ENCODE data around the gene DUSP6. TPM values are rescaled to one million over a fixed set of nuclear protein-coding genes. Genes with fewer than 3 reads are reported as not detected.

The DUSP6 gene
- total and polyA plus RNA-seq, 4 donors, result 24.1 to 37.0 (median 35.3) TPM

- TF ChIP-seq, protein P1, sequence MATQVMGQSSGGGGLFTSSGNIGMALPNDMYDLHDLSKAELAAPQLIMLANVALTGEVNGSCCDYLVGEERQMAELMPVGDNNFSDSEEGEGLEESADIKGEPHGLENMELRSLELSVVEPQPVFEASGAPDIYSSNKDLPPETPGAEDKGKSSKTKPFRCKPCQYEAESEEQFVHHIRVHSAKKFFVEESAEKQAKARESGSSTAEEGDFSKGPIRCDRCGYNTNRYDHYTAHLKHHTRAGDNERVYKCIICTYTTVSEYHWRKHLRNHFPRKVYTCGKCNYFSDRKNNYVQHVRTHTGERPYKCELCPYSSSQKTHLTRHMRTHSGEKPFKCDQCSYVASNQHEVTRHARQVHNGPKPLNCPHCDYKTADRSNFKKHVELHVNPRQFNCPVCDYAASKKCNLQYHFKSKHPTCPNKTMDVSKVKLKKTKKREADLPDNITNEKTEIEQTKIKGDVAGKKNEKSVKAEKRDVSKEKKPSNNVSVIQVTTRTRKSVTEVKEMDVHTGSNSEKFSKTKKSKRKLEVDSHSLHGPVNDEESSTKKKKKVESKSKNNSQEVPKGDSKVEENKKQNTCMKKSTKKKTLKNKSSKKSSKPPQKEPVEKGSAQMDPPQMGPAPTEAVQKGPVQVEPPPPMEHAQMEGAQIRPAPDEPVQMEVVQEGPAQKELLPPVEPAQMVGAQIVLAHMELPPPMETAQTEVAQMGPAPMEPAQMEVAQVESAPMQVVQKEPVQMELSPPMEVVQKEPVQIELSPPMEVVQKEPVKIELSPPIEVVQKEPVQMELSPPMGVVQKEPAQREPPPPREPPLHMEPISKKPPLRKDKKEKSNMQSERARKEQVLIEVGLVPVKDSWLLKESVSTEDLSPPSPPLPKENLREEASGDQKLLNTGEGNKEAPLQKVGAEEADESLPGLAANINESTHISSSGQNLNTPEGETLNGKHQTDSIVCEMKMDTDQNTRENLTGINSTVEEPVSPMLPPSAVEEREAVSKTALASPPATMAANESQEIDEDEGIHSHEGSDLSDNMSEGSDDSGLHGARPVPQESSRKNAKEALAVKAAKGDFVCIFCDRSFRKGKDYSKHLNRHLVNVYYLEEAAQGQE (IDR thresholded peaks at IDR 0.05), result no peak
- TF ChIP-seq JUND (IDR thresholded peaks at IDR 0.05) (no peak), YY1 (IDR thresholded peaks at IDR 0.05) (no peak)
These were observed 31.6 kb downstream of the DUSP6 start (continued) for GRCh38 chr12:89320735-89321134.

DNA sequence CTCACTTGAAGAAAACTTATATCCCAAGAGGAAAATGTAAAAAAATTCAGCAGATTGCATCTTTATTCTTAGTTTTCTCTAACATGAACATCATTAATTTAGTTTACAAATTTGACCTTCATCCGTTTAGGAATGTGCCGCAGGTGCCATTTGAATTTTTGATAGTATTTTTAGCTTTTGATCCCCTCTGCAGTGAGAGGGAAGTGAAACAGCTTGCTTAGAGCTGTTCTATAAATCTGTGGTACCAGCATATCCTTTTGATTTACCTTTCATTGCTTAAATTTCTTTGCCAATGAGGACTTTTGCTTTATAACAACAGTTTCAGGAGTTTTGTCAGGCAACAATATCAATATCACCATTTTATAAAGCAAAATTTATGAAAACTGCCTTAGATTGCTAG, 32.7 kb downstream of the DUSP6 start:
- H3K4me1 ChIP-seq (ENCODE audit: control insufficient read depth in 4 of 4, insufficient read depth in 4 of 4, low read length in 3 of 4), result peaks cover 1 to 19% (median 13%) of the 10 kb centered on the region in 4 donors
- no peak overlapping the region for H3K4me3 ChIP-seq (ENCODE audit: low read depth in 1 of 3, low read length in 3 of 3)
- TF ChIP-seq, protein P2, sequence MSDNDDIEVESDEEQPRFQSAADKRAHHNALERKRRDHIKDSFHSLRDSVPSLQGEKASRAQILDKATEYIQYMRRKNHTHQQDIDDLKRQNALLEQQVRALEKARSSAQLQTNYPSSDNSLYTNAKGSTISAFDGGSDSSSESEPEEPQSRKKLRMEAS (IDR thresholded peaks at IDR 0.05), result no peak
- TF ChIP-seq TAF1 (conservative IDR thresholded peaks at IDR 0.05), result no peak
- TF ChIP-seq NR2F2 (IDR thresholded peaks at IDR 0.05), result no peak
- no peak for DNase-seq (ENCODE audit: low spot score)
- WGBS, result 86% methylated on average over 2 of the region's 2 CpGs
- H3K27ac ChIP-seq (ENCODE audit: low read depth in 1 of 2, low read length in 2 of 2), result no peak overlapping the region
- no peaks in the 10 kb centered on the region for H3K36me3 ChIP-seq (ENCODE audit: control insufficient read depth in 4 of 4, insufficient read depth in 3 of 4, low read depth in 1 of 4, low read length in 3 of 4)
- no peaks in the 10 kb centered on the region for H3K9me3 ChIP-seq (ENCODE audit: control insufficient read depth in 4 of 4, low read length in 3 of 4)
- H3K9ac ChIP-seq (ENCODE audit: low read depth in 1 of 2, low read length in 2 of 2), result no peak overlapping the region
- H3K27me3 ChIP-seq (ENCODE audit: control insufficient read depth in 4 of 4, insufficient read depth in 4 of 4, low read length in 3 of 4), result no peaks in the 10 kb centered on the region

DNA sequence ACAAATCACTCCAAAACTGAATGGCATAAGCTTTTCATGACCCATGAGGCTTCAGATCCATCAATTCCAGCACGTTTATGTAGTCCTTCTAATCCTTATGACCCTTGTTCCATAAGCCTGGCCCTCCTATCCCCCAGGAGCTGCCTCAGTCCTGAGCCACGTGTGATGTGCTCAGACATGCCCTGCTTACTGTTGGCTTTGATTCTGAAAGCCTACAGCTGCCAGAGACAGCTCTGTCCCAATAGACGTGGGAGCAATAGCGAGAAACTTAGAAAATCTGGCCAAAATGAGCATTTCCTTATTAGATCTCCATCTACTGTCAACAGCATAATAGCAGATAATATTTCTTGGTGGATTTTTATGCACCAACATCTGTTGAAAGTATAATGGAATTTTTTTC, 33.2 kb downstream of the DUSP6 start:
- H3K27ac ChIP-seq (ENCODE audit: low read depth in 1 of 2, low read length in 2 of 2), result peak overlapping the region in 1 of 2 donors; percentile 1
- TF ChIP-seq, protein P3, sequence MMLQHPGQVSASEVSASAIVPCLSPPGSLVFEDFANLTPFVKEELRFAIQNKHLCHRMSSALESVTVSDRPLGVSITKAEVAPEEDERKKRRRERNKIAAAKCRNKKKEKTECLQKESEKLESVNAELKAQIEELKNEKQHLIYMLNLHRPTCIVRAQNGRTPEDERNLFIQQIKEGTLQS (IDR thresholded peaks at IDR 0.05), result no peak
- TF ChIP-seq HNF4A (conservative IDR thresholded peaks at IDR 0.05) (peak in 1 of 2 donors; percentile 15), TAF1 (conservative IDR thresholded peaks at IDR 0.05) (no peak), EGR1 (IDR thresholded peaks at IDR 0.05; ENCODE audit: low read depth in 2 of 2) (no peak), RAD21 (IDR thresholded peaks at IDR 0.05) (peak in 1 of 2 donors; percentile 17)
- TF ChIP-seq, protein P1 (IDR thresholded peaks at IDR 0.05), result no peak

More for the DNA sequence above, 33.2 kb downstream of the DUSP6 start:
- DNase-seq (ENCODE audit: low spot score), result no peak
- no peaks in the 10 kb centered on the region for H3K9me3 ChIP-seq (ENCODE audit: control insufficient read depth in 4 of 4, low read length in 3 of 4)
- no peak overlapping the region for H3K4me3 ChIP-seq (ENCODE audit: low read depth in 1 of 3, low read length in 3 of 3)
- H3K4me1 ChIP-seq (ENCODE audit: control insufficient read depth in 4 of 4, insufficient read depth in 4 of 4, low read length in 3 of 4), result peaks cover 1 to 19% (median 13%) of the 10 kb centered on the region in 4 donors
- H3K36me3 ChIP-seq (ENCODE audit: control insufficient read depth in 4 of 4, insufficient read depth in 3 of 4, low read depth in 1 of 4, low read length in 3 of 4), result no peaks in the 10 kb centered on the region
- H3K9ac ChIP-seq (ENCODE audit: low read depth in 1 of 2, low read length in 2 of 2), result no peak overlapping the region
- H3K27me3 ChIP-seq (ENCODE audit: control insufficient read depth in 4 of 4, insufficient read depth in 4 of 4, low read length in 3 of 4), result no peaks in the 10 kb centered on the region
- whole genome bisulfite sequencing, result 28% methylated on average over 4 of the region's 4 CpGs

All from liver (tissue), 9 donors.